GM12878 (cell line): ENCODE data around the gene AKT1S1. TPM values are rescaled to one million over a fixed set of nuclear protein-coding genes. Genes with fewer than 3 reads are reported as not detected.

Experiments used
- ATAC-seq: fragments of 200-7000 bp; cut with Tn5 transposase; 3 replicates; pipeline ENCODE4 v1.9.1; 2020; ENCODE audit warnings: mild to moderate bottlenecking, moderate library complexity
- BruUV-seq: library from RNA; stranded (reverse); fragments of 400-500 nt; replicated peaks from 2 replicates; lab custom pipeline; 2021; lab: Mats Ljungman, UMichigan
- CTCF ChIA-PET: fragments of 300-600 bp; sonication (Branson Sonifier 250); formaldehyde crosslinking; extraction: SDS; loops from one replicate; lab custom pipeline; 2021; ENCODE audit warnings: inconsistent platforms; lab: Yijun Ruan, JAX
- POLR2A ChIA-PET: fragments of 350-600 bp; formaldehyde crosslinking; extraction: SDS; loops from one replicate; lab custom pipeline; 2021; ENCODE audit warnings: inconsistent platforms; lab: Charles Lee
- RAD21 ChIA-PET: fragments of 300-600 bp; sonication (Branson Sonifier 250); formaldehyde crosslinking; loops from one replicate; lab custom pipeline; 2023; ENCODE audit warnings: antibody characterized with exemption; ENCODE audit not compliant: unreplicated experiment; lab: Charles Lee
- SMC1A ChIA-PET: fragments of 300-600 bp; sonication (Branson Sonifier 250); formaldehyde crosslinking; loops from one replicate; lab custom pipeline; 2023; ENCODE audit not compliant: unreplicated experiment, uncharacterized antibody; lab: Charles Lee
- DNase-seq: peaks from one replicate; pipeline ENCODE4 v3.0.0-alpha.2; 2011; ENCODE audit warnings: low read depth, low spot score
- FAIRE-seq: peaks from 3 replicates; lab custom pipeline; 2011; peaks lifted over from hg19 to GRCh38; lab: Jason Lieb, UNC
- H2AFZ ChIP-seq: 2 replicates; pipeline ENCODE4 v1.6.0; 2011; ENCODE audit warnings: low read depth, low read length, control low read depth; ENCODE audit not compliant: control insufficient read depth
- H3K27ac ChIP-seq: 2 replicates; pipeline ENCODE4 v1.5.1; 2011; ENCODE audit warnings: control low read depth; ENCODE audit not compliant: control insufficient read depth, insufficient read depth
- H3K27me3 ChIP-seq, 2 experiments: replicated peaks in 1 of 2; 2 replicates each; pipeline versions ENCODE4 v1.6.0 to v1.6.1; 2011; ENCODE audit warnings: low read length in 1 of 2; ENCODE audit not compliant: control insufficient read depth in 2 of 2, insufficient read depth in 2 of 2
- H3K36me3 ChIP-seq, 2 experiments: 2 replicates each; pipeline ENCODE4 v1.5.1; 2011; ENCODE audit warnings: low read length in 1 of 2; ENCODE audit not compliant: control insufficient read depth in 2 of 2, insufficient read depth in 2 of 2
- H3K4me1 ChIP-seq: 2 replicates; pipeline ENCODE4 v1.6.1; 2011; ENCODE audit warnings: mild to moderate bottlenecking, low read length, moderate library complexity, mixed read lengths; ENCODE audit not compliant: control insufficient read depth, insufficient read depth
- H3K4me2 ChIP-seq: 2 replicates; pipeline ENCODE4 v1.6.0; 2011; ENCODE audit warnings: control low read depth; ENCODE audit not compliant: control insufficient read depth, insufficient read depth
- H3K4me3 ChIP-seq: fragments of 200-600 bp; sonication (generic); 2 replicates; pipeline ENCODE4 v1.5.1; 2016
- H3K79me2 ChIP-seq: 2 replicates; pipeline ENCODE4 v1.6.0; 2011; ENCODE audit warnings: low read length; ENCODE audit not compliant: control insufficient read depth, insufficient read depth
- H3K9ac ChIP-seq: 2 replicates; pipeline ENCODE4 v1.8.0; 2011; ENCODE audit warnings: low read length, control low read depth, mixed read lengths; ENCODE audit not compliant: control insufficient read depth, insufficient read depth
- H3K9me3 ChIP-seq: replicated peaks from 3 replicates; pipeline ENCODE4 v1.5.1; 2011; ENCODE audit warnings: mild to moderate bottlenecking, low read length; ENCODE audit not compliant: control insufficient read depth, insufficient read depth
- H4K20me1 ChIP-seq: 2 replicates; pipeline ENCODE4 v1.6.0; 2011; ENCODE audit not compliant: control insufficient read depth, insufficient read depth
- ATF3 ChIP-seq: IDR thresholded peaks from 2 replicates; pipeline ENCODE4 v1.6.1; 2011; ENCODE audit warnings: low read depth, mild to moderate bottlenecking, low read length, moderate library complexity, borderline replicate concordance; ENCODE audit errors: extremely low read depth
- HDAC2 ChIP-seq: fragments of 200-600 bp; sonication (generic); IDR thresholded peaks from 2 replicates; pipeline ENCODE4 v1.6.1; 2017
- HDGF ChIP-seq: fragments of 450-650 bp; IDR thresholded peaks from 2 replicates; pipeline ENCODE4 v1.6.1; 2016; ENCODE audit warnings: antibody characterized with exemption
- IRF5 ChIP-seq: fragments of 450-650 bp; IDR thresholded peaks from 2 replicates; pipeline ENCODE4 v1.6.1; 2017; ENCODE audit warnings: borderline replicate concordance
- LARP7 ChIP-seq: fragments of 450-650 bp; IDR thresholded peaks from 2 replicates; pipeline ENCODE4 v1.6.1; 2017; ENCODE audit warnings: mild to moderate bottlenecking
- MYB ChIP-seq: fragments of 150-350 bp; IDR thresholded peaks from 2 replicates; pipeline ENCODE4 v1.6.1; 2014; ENCODE audit warnings: mild to moderate bottlenecking, low read depth, low read length, borderline replicate concordance
- NR2F1 ChIP-seq: fragments of 450-650 bp; conservative IDR thresholded peaks from 2 replicates; pipeline ENCODE4 v1.6.1; 2017; ENCODE audit warnings: mild to moderate bottlenecking
- NRF1 ChIP-seq: conservative IDR thresholded peaks from 2 replicates; pipeline ENCODE4 v1.6.1; 2011; ENCODE audit warnings: mild to moderate bottlenecking, low read depth, low read length, improper control_type of control experiment
- SUZ12 ChIP-seq: fragments of 200-600 bp; sonication (generic); IDR thresholded peaks from one replicate; pipeline ENCODE4 v1.6.1; 2018; ENCODE audit warnings: antibody characterized with exemption, mild to moderate bottlenecking; ENCODE audit not compliant: unreplicated experiment
- ZNF217 ChIP-seq: fragments of 450-650 bp; IDR thresholded peaks from 2 replicates; pipeline ENCODE4 v1.6.1; 2017; ENCODE audit warnings: antibody characterized with exemption, mild to moderate bottlenecking
- ZNF384 ChIP-seq: IDR thresholded peaks from 2 replicates; pipeline ENCODE4 v1.6.1; 2012; ENCODE audit warnings: low read depth, mild to moderate bottlenecking, low read length, improper control_type of control experiment, borderline replicate concordance
- WGBS: methylation state at CpG from one replicate; pipeline ENCODE4 v1.1.6; 2016; ENCODE audit warnings: low lambda C conversion rate; ENCODE audit not compliant: insufficient replicate concordance, insufficient coverage; ENCODE audit errors: missing lambda C conversion rate; 5-methylcytosine and 5-hydroxymethylcytosine counted together
- in situ Hi-C: fragments of 300-500 bp; cut with MboI; formaldehyde crosslinking; loops from 9 replicates; pipeline ENCODE4 v1.14.3; 2018; ENCODE audit warnings: mixed read lengths
- intact Hi-C: fragments of 100-400 bp; cut with micrococcal nuclease; formaldehyde crosslinking; loops from one replicate; pipeline ENCODE4 v1.14.2; 2022; ENCODE audit not compliant: unreplicated experiment
- polyA plus RNA-seq, 11 experiments: library from polyadenylated mRNA; depleted of rRNA in 4 of 11; unstranded in 6 of 11; stranded (reverse) in 5 of 11; fragments of >200 nt; fragmentation: Nextera tagmentation in 4 of 11; fragmentation: Illumina TruSeq in 1 of 11; extraction: Ambion mirVana in 4 of 11; extraction: Trizol in 1 of 11; gene quantifications; 1 replicate in 1 of 11; 2 replicates in 10 of 11; pipeline versions ENCODE4 v1.2.1 to v1.2.3, GENCODE V29; 2011 to 2016; ENCODE audit warnings: inconsistent platforms in 2 of 11, missing spikeins in 2 of 11, low read depth in 1 of 11
- total RNA-seq, 4 experiments: library from RNA; depleted of rRNA in 3 of 4; stranded (reverse); fragments of >200 nt in 3 of 4; fragmentation: Illumina TruSeq in 1 of 4; extraction: Trizol in 1 of 4; gene quantifications; 2 replicates each; pipeline versions ENCODE4 v1.2.1 to v1.2.3, GENCODE V29; 2013 to 2021
- TF ChIP-seq, protein P1 (sequence below): fragments of 450-650 bp; IDR thresholded peaks from 2 replicates; pipeline ENCODE4 v1.6.1; 2018; ENCODE audit warnings: borderline replicate concordance, mild to moderate bottlenecking; ENCODE audit not compliant: partially characterized antibody
- TF ChIP-seq, protein P2 (sequence below): fragments of 450-650 bp; formaldehyde crosslinking; IDR thresholded peaks from 2 replicates; pipeline ENCODE4 v1.4.0; 2020; ENCODE audit warnings: mild to moderate bottlenecking, moderate library complexity

Gene AKT1S1
- total and polyA plus RNA-seq, 10 of the 15 experiments (the other 5 are each of a cell fraction or from before 2014, with no cell fraction given), result 0.43 to 23.0 (median 12.3) TPM

DNA sequence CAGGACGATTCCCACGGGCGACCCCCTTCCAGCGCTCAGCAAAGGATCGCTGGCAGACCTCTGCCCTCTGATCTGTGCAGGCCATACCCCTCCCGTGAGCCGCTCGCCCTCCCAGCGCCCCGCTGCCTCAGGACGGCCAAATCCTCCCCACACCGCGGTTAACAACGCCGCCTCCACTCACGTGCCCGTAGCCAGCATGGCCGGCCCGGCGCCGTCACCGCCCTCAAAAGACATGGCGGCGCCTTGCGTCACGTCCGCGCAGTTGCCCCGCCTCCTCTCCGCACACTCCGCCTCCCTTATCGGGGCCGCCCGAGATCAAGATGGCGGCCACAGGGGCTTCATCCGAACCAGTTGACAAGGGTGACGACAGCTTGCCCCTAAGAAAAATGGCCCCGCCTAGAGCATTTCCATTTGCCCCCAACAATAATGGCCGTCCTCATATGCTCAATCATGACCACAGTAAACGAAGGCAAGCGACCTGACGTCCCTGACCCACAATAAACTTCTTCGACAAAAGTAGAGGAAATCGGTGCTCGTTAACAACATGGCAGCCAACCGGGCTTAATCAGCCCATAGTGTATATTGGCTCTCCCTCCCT is 634 bp downstream of the AKT1S1 start (continued):
- TF ChIP-seq NR2F1, result no peak
- no peak for TF ChIP-seq ATF3
- TF ChIP-seq LARP7, result peak; percentile 75
- no peak for TF ChIP-seq SUZ12
- TF ChIP-seq HDAC2, result 0 out of 2 replicates have a peak, but pooled peaks have one; percentile 14
- peak; percentile 39; the same call in 1 of the 2 replicates for TF ChIP-seq HDGF
- no peak for TF ChIP-seq IRF5

DNA sequence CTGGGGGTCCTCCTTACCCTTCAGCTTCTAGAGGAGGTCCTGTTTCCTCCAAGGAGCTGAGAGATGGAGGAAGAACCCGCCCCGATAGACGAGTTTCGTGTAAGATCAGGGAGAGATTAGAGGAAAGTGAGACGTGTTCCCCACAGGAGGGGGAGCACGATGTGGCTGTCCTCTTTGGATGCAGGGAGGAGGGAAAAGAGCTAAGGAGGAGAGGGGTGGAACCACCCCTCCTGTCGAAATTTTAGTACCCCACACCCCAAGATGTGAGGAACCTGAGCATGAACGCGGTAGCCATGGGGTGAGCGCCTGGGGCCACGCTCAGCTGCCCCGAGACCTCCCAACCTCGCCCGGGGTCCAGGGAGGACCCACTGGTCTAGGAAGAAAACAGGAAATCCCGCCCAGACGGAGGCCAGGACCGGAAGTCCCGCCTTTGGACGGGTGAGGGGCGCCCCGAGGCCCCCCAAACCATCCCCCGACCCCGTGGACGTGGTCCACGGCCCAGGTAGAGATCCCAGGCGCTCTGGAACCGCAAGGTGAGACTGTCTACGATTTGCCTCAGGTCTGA is 1.2 kb downstream of the AKT1S1 start:
- SMC1A ChIA-PET, result interaction anchor here (1.1 to 2.1 kb wide), 5 partner anchors 21 to 110 kb away, joined by 3 to 6 read pairs (median 4); partner anchors contain the start of genes IL4I1 and MED25
- RAD21 ChIA-PET, result interaction anchor here (0.7 to 2.2 kb wide), 5 partner anchors 8 to 58 kb away, joined by 3 to 8 read pairs (median 3); partner anchors contain the start of genes MED25 and PNKP
- peak; percentile 15 for ATAC-seq
- TSS peak; percentile 67 for BruUV-seq
- intact Hi-C loops, result loop anchor here (2.0 to 5.0 kb wide), 3 partner anchors 21 to 51 kb away; partner anchors contain the start of genes ATF5, IL4I1, NUP62 and PTOV1
- Histone ChIP-seq H3K9me3 (no peaks in the 10 kb centered on the region), H3K79me2 (peaks cover 25% of the 10 kb centered on the region), H3K9ac (peak overlapping the region; percentile 84), H3K4me2 (peak overlapping the region; percentile 87), H4K20me1 (no peaks in the 10 kb centered on the region), H3K27me3 (no peaks in the 10 kb centered on the region), H3K4me3 (peak overlapping the region; percentile 90), H3K4me1 (peaks cover 20% of the 10 kb centered on the region), H3K27ac (peak overlapping the region; percentile 95), H2AFZ (peak overlapping the region; percentile 70), H3K36me3 (peaks cover 0 to 2% of the 10 kb centered on the region in 2 experiments; a peak in 3 of 4 replicates)
- no peak for FAIRE-seq
- POLR2A ChIA-PET, result interaction anchor here (0.5 to 3.0 kb wide), 10 partner anchors 9 to 670 kb away, joined by 3 to 23 read pairs (median 6); partner anchors contain the start of genes AP2A1, ATF5, FUZ and NUP62
- 1% methylated on average over 22 of the region's 28 CpGs for WGBS
- no peak for DNase-seq
- in situ Hi-C loops, result loop anchor here (25.0 kb wide), 1 partner anchor 1239 kb away; the partner anchor contains the start of genes CA11 and DBP
- CTCF ChIA-PET, result interaction anchor here (0.7 kb wide), 1 partner anchor 36 kb away, joined by 4 read pairs; no protein-coding TSS in a partner anchor
- TF ChIP-seq, protein P1, sequence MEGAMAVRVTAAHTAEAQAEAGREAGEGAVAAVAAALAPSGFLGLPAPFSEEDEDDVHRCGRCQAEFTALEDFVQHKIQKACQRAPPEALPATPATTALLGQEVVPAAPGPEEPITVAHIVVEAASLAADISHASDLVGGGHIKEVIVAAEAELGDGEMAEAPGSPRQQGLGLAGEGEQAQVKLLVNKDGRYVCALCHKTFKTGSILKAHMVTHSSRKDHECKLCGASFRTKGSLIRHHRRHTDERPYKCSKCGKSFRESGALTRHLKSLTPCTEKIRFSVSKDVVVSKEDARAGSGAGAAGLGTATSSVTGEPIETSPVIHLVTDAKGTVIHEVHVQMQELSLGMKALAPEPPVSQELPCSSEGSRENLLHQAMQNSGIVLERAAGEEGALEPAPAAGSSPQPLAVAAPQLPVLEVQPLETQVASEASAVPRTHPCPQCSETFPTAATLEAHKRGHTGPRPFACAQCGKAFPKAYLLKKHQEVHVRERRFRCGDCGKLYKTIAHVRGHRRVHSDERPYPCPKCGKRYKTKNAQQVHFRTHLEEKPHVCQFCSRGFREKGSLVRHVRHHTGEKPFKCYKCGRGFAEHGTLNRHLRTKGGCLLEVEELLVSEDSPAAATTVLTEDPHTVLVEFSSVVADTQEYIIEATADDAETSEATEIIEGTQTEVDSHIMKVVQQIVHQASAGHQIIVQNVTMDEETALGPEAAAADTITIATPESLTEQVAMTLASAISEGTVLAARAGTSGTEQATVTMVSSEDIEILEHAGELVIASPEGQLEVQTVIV, result no peak
- no peak for TF ChIP-seq MYB
- no peak for TF ChIP-seq ZNF384
- no peak for TF ChIP-seq NRF1
- TF ChIP-seq ZNF217, result no peak
- TF ChIP-seq, protein P2, sequence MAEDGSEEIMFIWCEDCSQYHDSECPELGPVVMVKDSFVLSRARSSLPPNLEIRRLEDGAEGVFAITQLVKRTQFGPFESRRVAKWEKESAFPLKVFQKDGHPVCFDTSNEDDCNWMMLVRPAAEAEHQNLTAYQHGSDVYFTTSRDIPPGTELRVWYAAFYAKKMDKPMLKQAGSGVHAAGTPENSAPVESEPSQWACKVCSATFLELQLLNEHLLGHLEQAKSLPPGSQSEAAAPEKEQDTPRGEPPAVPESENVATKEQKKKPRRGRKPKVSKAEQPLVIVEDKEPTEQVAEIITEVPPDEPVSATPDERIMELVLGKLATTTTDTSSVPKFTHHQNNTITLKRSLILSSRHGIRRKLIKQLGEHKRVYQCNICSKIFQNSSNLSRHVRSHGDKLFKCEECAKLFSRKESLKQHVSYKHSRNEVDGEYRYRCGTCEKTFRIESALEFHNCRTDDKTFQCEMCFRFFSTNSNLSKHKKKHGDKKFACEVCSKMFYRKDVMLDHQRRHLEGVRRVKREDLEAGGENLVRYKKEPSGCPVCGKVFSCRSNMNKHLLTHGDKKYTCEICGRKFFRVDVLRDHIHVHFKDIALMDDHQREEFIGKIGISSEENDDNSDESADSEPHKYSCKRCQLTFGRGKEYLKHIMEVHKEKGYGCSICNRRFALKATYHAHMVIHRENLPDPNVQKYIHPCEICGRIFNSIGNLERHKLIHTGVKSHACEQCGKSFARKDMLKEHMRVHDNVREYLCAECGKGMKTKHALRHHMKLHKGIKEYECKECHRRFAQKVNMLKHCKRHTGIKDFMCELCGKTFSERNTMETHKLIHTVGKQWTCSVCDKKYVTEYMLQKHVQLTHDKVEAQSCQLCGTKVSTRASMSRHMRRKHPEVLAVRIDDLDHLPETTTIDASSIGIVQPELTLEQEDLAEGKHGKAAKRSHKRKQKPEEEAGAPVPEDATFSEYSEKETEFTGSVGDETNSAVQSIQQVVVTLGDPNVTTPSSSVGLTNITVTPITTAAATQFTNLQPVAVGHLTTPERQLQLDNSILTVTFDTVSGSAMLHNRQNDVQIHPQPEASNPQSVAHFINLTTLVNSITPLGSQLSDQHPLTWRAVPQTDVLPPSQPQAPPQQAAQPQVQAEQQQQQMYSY (CRISPR knock-in tag), result no peak
